Osteocyte (in vitro differentiated cells): Measurements from ENCODE around the gene PUM1. TPM values are rescaled to one million over a fixed set of nuclear protein-coding genes. Genes with fewer than 3 reads are reported as not detected.

ENCODE experiments used
- DNase-seq: peaks from one replicate; pipeline ENCODE4 v3.0.0; 2021; ENCODE audit warnings: mixed read lengths; ENCODE audit not compliant: unreplicated experiment; ENCODE audit errors: extremely low spot score
- H3K27ac Mint-ChIP-seq: one replicate; pipeline ENCODE4 v1.8.0; 2021; ENCODE audit warnings: mild to moderate bottlenecking, mixed read lengths; ENCODE audit not compliant: unreplicated experiment
- H3K27me3 Mint-ChIP-seq: one replicate; pipeline ENCODE4 v1.8.0; 2021; ENCODE audit warnings: mixed read lengths; ENCODE audit not compliant: unreplicated experiment
- H3K36me3 Mint-ChIP-seq: one replicate; pipeline ENCODE4 v1.8.0; 2021; ENCODE audit warnings: mixed read lengths; ENCODE audit not compliant: unreplicated experiment
- H3K4me1 Mint-ChIP-seq: one replicate; pipeline ENCODE4 v1.8.0; 2021; ENCODE audit warnings: mixed read lengths; ENCODE audit not compliant: unreplicated experiment
- H3K4me3 Mint-ChIP-seq: one replicate; pipeline ENCODE4 v1.8.0; 2021; ENCODE audit warnings: mild to moderate bottlenecking, moderate library complexity, mixed read lengths; ENCODE audit not compliant: unreplicated experiment
- H3K9me3 Mint-ChIP-seq: one replicate; pipeline ENCODE4 v1.8.0; 2021; ENCODE audit warnings: mixed read lengths; ENCODE audit not compliant: unreplicated experiment
- total RNA-seq: library from RNA; stranded (reverse); gene quantifications from 2 replicates; pipeline ENCODE4 v1.2.1, GENCODE V29; 2021
- TF ChIP-seq, protein P1 (sequence below): fragments of 200-600 bp; sonication (generic); IDR thresholded peaks from 2 replicates; pipeline ENCODE4 v1.5.0; 2021; ENCODE audit warnings: antibody characterized with exemption, mild to moderate bottlenecking, moderate library complexity

The PUM1 gene
- total RNA-seq, 1 donor from 2014 or later: 145 TPM

DNA sequence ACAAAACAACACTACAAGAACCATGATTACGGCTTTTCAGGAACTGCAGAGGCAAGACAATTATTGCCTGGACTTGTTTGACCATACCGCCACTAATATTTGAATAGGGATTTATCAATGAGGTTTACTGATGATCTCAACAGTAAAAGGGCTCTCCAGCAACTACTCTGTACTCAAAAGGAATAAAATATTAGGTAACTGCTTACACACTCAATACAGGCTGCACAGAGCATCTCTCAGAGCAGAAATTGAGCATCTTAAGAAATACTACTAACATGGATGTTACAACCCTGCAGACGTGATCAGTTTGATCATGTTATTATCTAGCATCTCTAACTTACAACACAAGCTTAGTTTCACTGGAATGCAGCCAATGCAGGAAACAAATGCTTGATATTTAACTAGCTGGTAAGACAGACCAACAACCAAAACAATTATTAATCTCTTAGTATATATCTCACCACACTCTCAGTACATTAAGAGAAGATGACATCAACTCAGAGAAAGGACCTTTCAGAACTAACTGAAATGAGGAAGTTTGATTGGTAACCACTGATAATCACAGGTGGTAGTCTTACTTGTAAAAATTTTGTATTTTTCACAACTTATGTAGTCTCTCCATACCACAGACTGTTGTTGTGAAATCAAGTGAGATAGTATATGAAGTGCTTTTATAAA is 52.2 kb downstream of the PUM1 start:
- no peaks in the 10 kb centered on the region for H3K27me3 Mint-ChIP-seq
- H3K27ac Mint-ChIP-seq: no peak overlapping the region
- TF ChIP-seq, protein P1, sequence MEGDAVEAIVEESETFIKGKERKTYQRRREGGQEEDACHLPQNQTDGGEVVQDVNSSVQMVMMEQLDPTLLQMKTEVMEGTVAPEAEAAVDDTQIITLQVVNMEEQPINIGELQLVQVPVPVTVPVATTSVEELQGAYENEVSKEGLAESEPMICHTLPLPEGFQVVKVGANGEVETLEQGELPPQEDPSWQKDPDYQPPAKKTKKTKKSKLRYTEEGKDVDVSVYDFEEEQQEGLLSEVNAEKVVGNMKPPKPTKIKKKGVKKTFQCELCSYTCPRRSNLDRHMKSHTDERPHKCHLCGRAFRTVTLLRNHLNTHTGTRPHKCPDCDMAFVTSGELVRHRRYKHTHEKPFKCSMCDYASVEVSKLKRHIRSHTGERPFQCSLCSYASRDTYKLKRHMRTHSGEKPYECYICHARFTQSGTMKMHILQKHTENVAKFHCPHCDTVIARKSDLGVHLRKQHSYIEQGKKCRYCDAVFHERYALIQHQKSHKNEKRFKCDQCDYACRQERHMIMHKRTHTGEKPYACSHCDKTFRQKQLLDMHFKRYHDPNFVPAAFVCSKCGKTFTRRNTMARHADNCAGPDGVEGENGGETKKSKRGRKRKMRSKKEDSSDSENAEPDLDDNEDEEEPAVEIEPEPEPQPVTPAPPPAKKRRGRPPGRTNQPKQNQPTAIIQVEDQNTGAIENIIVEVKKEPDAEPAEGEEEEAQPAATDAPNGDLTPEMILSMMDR: no peak
- no peak for DNase-seq
- no peaks in the 10 kb centered on the region for H3K9me3 Mint-ChIP-seq
- peaks cover 47% of the 10 kb centered on the region for H3K4me1 Mint-ChIP-seq
- H3K36me3 Mint-ChIP-seq: peaks cover 5% of the 10 kb centered on the region
- H3K4me3 Mint-ChIP-seq: no peak overlapping the region

- H3K4me1 Mint-ChIP-seq: peaks cover 53% of the 10 kb centered on the region
- H3K27ac Mint-ChIP-seq: no peak overlapping the region
Observed at GRCh38 chr1:31012210-31012924, 53.1 kb downstream of the PUM1 start.

DNA sequence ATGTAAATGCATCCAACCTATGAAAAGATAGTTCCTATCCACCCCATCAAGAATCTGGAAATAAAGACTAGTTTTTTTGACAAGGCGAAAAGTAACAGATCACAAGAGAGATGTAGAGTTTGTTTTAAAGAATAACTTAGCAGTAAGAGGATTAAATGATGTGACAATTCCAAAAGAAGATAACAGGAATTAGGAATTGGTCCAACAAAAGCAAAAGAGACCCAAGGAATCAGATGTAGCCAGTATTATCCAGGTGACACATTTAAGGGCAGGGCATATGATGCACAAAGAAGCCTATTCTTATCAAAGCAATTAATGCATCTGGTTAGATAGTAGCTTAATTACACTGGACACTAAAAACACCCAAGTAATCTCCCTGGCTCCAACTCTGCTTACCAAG is 53.8 kb downstream of the PUM1 start:
- no peak overlapping the region for H3K27ac Mint-ChIP-seq
- H3K27me3 Mint-ChIP-seq: no peaks in the 10 kb centered on the region
- H3K36me3 Mint-ChIP-seq: peaks cover 2% of the 10 kb centered on the region
- H3K4me1 Mint-ChIP-seq: peaks cover 53% of the 10 kb centered on the region
- no peaks in the 10 kb centered on the region for H3K9me3 Mint-ChIP-seq
- H3K4me3 Mint-ChIP-seq: no peak overlapping the region
- no peak for DNase-seq
- TF ChIP-seq, protein P1: no peak

More at GRCh38 chr1:31012210-31012924, 53.1 kb downstream of the PUM1 start:
- Mint-ChIP-seq H3K27me3 (no peaks in the 10 kb centered on the region), H3K36me3 (peaks cover 5% of the 10 kb centered on the region), H3K4me3 (no peak overlapping the region), H3K9me3 (no peaks in the 10 kb centered on the region)
- DNase-seq: no peak
- TF ChIP-seq, protein P1: no peak

GRCh38 chr1:31010086-31010989 is 55.2 kb downstream of the PUM1 start:
- no peaks in the 10 kb centered on the region for H3K27me3 Mint-ChIP-seq
- H3K4me3 Mint-ChIP-seq: no peak overlapping the region
- peak overlapping the region; percentile 2 for H3K27ac Mint-ChIP-seq
- H3K36me3 Mint-ChIP-seq: peaks cover 7% of the 10 kb centered on the region
- TF ChIP-seq, protein P1: no peak
- no peak for DNase-seq
- peaks cover 63% of the 10 kb centered on the region for H3K4me1 Mint-ChIP-seq
- no peaks in the 10 kb centered on the region for H3K9me3 Mint-ChIP-seq
